Skeletal muscle tissue (tissue), 4 donors: Measurements from ENCODE around the gene APOBEC3C. TPM values are rescaled to one million over a fixed set of nuclear protein-coding genes. Genes with fewer than 3 reads are reported as not detected.
"Not testable (repeated sequence)": the region's sequence is repeated elsewhere in the genome, so short reads cannot be mapped to it uniquely, and the experiment has no call there.

ENCODE experiments used
- H3K27ac ChIP-seq: one replicate; pipeline ENCODE4 v1.7.0; 2013; ENCODE audit warnings: mild to moderate bottlenecking, low read depth, low read length, inconsistent platforms
- H3K27me3 ChIP-seq, 3 donors: one replicate each; pipeline ENCODE4 v1.7.0; 2013; ENCODE audit warnings: low read length in 3 of 3; ENCODE audit not compliant: control insufficient read depth in 3 of 3, insufficient read depth in 3 of 3
- H3K36me3 ChIP-seq, 3 donors: one replicate each; pipeline ENCODE4 v1.7.0; 2013; ENCODE audit warnings: low read length in 3 of 3; ENCODE audit not compliant: control insufficient read depth in 3 of 3, insufficient read depth in 3 of 3
- H3K4me1 ChIP-seq, 3 donors: one replicate each; pipeline ENCODE4 v1.7.0; 2013; ENCODE audit warnings: low read length in 3 of 3, mild to moderate bottlenecking in 3 of 3; ENCODE audit not compliant: control insufficient read depth in 3 of 3, insufficient read depth in 3 of 3
- H3K4me3 ChIP-seq, 3 donors: one replicate each; pipeline ENCODE4 v1.7.0; 2013; ENCODE audit warnings: low read length in 3 of 3
- H3K9ac ChIP-seq, 3 donors: one replicate each; pipeline ENCODE4 v1.7.0; 2013; ENCODE audit warnings: low read length in 3 of 3, mild to moderate bottlenecking in 3 of 3, moderate library complexity in 2 of 3, low read depth in 1 of 3
- H3K9me3 ChIP-seq, 3 donors: one replicate each; pipeline ENCODE4 v1.7.0; 2013; ENCODE audit warnings: low read length in 3 of 3; ENCODE audit not compliant: control insufficient read depth in 3 of 3
- total RNA-seq: library from RNA; depleted of rRNA; stranded (reverse); fragments of >200 nt; gene quantifications from one replicate; pipeline ENCODE4 v1.2.3, GENCODE V29; 2014
- donor health status: Osteomylitis.

Gene APOBEC3C
- total RNA-seq, 1 donor from 2014 or later: 1.6 TPM

- not testable (repeated sequence) for H3K9me3 ChIP-seq, H3K4me3 ChIP-seq, H3K27me3 ChIP-seq, H3K27ac ChIP-seq, H3K9ac ChIP-seq, H3K36me3 ChIP-seq, H3K4me1 ChIP-seq
Measured at GRCh38 chr22:39061290-39061689, 47.2 kb downstream of the APOBEC3C start.

GRCh38 chr22:39061951-39062350 is 47.9 kb downstream of the APOBEC3C start:
- H3K36me3 ChIP-seq, H3K9me3 ChIP-seq, H3K4me1 ChIP-seq, H3K27ac ChIP-seq, H3K9ac ChIP-seq, H3K4me3 ChIP-seq, H3K27me3 ChIP-seq: not testable (repeated sequence)

- not testable (repeated sequence) for H3K27ac ChIP-seq, H3K9ac ChIP-seq, H3K4me1 ChIP-seq, H3K9me3 ChIP-seq, H3K27me3 ChIP-seq, H3K36me3 ChIP-seq, H3K4me3 ChIP-seq
Measured at GRCh38 chr22:39063904-39064303, 49.8 kb downstream of the APOBEC3C start.

- H3K4me3 ChIP-seq, H3K9me3 ChIP-seq, H3K27ac ChIP-seq, H3K27me3 ChIP-seq, H3K9ac ChIP-seq, H3K4me1 ChIP-seq, H3K36me3 ChIP-seq: not testable (repeated sequence)
Measured at GRCh38 chr22:39066442-39067276, 52.6 kb downstream of the APOBEC3C start.

GRCh38 chr22:39068033-39068785 is 54.2 kb downstream of the APOBEC3C start:
- Histone ChIP-seq H3K4me1 (no peaks in the 10 kb centered on the region), H3K9me3 (no peaks in the 10 kb centered on the region), H3K27me3 (peaks cover 0 to 4% (median 0%) of the 10 kb centered on the region in 3 donors), H3K36me3 (no peaks in the 10 kb centered on the region), H3K4me3 (no peak overlapping the region), H3K9ac (no peak overlapping the region), H3K27ac (no peak overlapping the region)

Other genes starting within 250 kb of the APOBEC3C start
- 12.0 TPM for gene DNAL4, start 220.1 kb upstream of the APOBEC3C start, total RNA-seq
- 1.6 TPM for gene NPTXR, start 170.2 kb upstream of the APOBEC3C start, total RNA-seq
- gene CBX6, start 142.0 kb upstream of the APOBEC3C start, total RNA-seq: 19.3 TPM
- gene APOBEC3A, start 56.6 kb upstream of the APOBEC3C start, total RNA-seq: 0.52 TPM
- gene APOBEC3B, start 31.9 kb upstream of the APOBEC3C start, total RNA-seq: 1.6 TPM
- 0.52 TPM for gene APOBEC3D, start 6.9 kb downstream of the APOBEC3C start, total RNA-seq
- gene APOBEC3F, start 26.6 kb downstream of the APOBEC3C start, total RNA-seq: 1.0 TPM
- gene APOBEC3G, start 63.0 kb downstream of the APOBEC3C start, total RNA-seq: 6.3 TPM
- not detected for gene APOBEC3H, start 83.0 kb downstream of the APOBEC3C start, total RNA-seq
- gene CBX7, start 138.4 kb downstream of the APOBEC3C start, total RNA-seq: 4.7 TPM
- gene PDGFB, start 230.7 kb downstream of the APOBEC3C start, total RNA-seq: 8.9 TPM